ENCODE measurements around the gene SRP19. TPM values are rescaled to one million over a fixed set of nuclear protein-coding genes. Genes with fewer than 3 reads are reported as not detected.

Gene SRP19
- total and polyA plus RNA-seq, 10 of the 15 experiments (the other 5 are each of a cell fraction or from before 2014, with no cell fraction given): 43.4 to 379 (median 156) TPM

- TF ChIP-seq, protein P1, sequence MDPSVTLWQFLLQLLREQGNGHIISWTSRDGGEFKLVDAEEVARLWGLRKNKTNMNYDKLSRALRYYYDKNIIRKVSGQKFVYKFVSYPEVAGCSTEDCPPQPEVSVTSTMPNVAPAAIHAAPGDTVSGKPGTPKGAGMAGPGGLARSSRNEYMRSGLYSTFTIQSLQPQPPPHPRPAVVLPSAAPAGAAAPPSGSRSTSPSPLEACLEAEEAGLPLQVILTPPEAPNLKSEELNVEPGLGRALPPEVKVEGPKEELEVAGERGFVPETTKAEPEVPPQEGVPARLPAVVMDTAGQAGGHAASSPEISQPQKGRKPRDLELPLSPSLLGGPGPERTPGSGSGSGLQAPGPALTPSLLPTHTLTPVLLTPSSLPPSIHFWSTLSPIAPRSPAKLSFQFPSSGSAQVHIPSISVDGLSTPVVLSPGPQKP (IDR thresholded peaks at IDR 0.05; ENCODE audit: low read depth, low read length): no peak
- TF ChIP-seq NR2C2 (IDR thresholded peaks at IDR 0.05; ENCODE audit: borderline replicate concordance, control insufficient read depth, insufficient read length, low read depth) (no peak), BCL3 (IDR thresholded peaks at IDR 0.05; ENCODE audit: borderline replicate concordance, insufficient read depth, low read depth, low read length, poor library complexity, severe bottlenecking) (no peak)
These were observed 48.5 kb upstream of the SRP19 start (continued) for GRCh38 chr5:112812549-112812948.

- H3K4me2 ChIP-seq (ENCODE audit: control insufficient read depth, insufficient read depth): no peak overlapping the region
- no peaks in the 10 kb centered on the region for H3K79me2 ChIP-seq (ENCODE audit: control insufficient read depth, insufficient read depth, low read length)
- SMC1A ChIA-PET (ENCODE audit: uncharacterized antibody, unreplicated experiment): no interaction called here
- in situ Hi-C loops (cut with MboI) (no loop called here), intact Hi-C loops (cut with micrococcal nuclease; ENCODE audit: unreplicated experiment) (no loop called here)
- H4K20me1 ChIP-seq (ENCODE audit: control insufficient read depth, insufficient read depth): no peaks in the 10 kb centered on the region
- no peak overlapping the region for H3K9ac ChIP-seq (ENCODE audit: control insufficient read depth, insufficient read depth, low read length)
- FAIRE-seq (no peak), ATAC-seq (no peak), DNase-seq (ENCODE audit: low read depth, low spot score) (no peak)
- H3K4me1 ChIP-seq (ENCODE audit: control insufficient read depth, insufficient read depth, low read length): no peaks in the 10 kb centered on the region
- no TSS peak for BruUV-seq (replicated peaks)
- H3K27ac ChIP-seq (ENCODE audit: control insufficient read depth, insufficient read depth): no peak overlapping the region
- no peaks in the 10 kb centered on the region for H3K27me3 ChIP-seq (replicated peaks in 1 of 2; ENCODE audit: control insufficient read depth in 2 of 2, insufficient read depth in 2 of 2, low read length in 1 of 2)
- H3K9me3 ChIP-seq (replicated peaks; ENCODE audit: control insufficient read depth, insufficient read depth, low read length): no peaks in the 10 kb centered on the region
- POLR2A ChIA-PET: interaction anchor here (0.6 kb wide), 1 partner anchor 74 kb away, joined by 3 read pairs; no protein-coding TSS in a partner anchor
- WGBS (ENCODE audit: insufficient coverage, insufficient replicate concordance, low lambda C conversion rate, missing lambda C conversion rate): 92% methylated on average over 1 of the region's 1 CpG
- CTCF ChIA-PET: interaction anchor here (1.5 kb wide), 1 partner anchor 28 kb away, joined by 5 read pairs; no protein-coding TSS in a partner anchor
- H3K36me3 ChIP-seq (ENCODE audit: control insufficient read depth in 2 of 2, insufficient read depth in 2 of 2, low read length in 1 of 2): peaks cover 6 to 21% of the 10 kb centered on the region in 2 experiments
- no peak overlapping the region for H3K4me3 ChIP-seq
- TF ChIP-seq, protein P2, sequence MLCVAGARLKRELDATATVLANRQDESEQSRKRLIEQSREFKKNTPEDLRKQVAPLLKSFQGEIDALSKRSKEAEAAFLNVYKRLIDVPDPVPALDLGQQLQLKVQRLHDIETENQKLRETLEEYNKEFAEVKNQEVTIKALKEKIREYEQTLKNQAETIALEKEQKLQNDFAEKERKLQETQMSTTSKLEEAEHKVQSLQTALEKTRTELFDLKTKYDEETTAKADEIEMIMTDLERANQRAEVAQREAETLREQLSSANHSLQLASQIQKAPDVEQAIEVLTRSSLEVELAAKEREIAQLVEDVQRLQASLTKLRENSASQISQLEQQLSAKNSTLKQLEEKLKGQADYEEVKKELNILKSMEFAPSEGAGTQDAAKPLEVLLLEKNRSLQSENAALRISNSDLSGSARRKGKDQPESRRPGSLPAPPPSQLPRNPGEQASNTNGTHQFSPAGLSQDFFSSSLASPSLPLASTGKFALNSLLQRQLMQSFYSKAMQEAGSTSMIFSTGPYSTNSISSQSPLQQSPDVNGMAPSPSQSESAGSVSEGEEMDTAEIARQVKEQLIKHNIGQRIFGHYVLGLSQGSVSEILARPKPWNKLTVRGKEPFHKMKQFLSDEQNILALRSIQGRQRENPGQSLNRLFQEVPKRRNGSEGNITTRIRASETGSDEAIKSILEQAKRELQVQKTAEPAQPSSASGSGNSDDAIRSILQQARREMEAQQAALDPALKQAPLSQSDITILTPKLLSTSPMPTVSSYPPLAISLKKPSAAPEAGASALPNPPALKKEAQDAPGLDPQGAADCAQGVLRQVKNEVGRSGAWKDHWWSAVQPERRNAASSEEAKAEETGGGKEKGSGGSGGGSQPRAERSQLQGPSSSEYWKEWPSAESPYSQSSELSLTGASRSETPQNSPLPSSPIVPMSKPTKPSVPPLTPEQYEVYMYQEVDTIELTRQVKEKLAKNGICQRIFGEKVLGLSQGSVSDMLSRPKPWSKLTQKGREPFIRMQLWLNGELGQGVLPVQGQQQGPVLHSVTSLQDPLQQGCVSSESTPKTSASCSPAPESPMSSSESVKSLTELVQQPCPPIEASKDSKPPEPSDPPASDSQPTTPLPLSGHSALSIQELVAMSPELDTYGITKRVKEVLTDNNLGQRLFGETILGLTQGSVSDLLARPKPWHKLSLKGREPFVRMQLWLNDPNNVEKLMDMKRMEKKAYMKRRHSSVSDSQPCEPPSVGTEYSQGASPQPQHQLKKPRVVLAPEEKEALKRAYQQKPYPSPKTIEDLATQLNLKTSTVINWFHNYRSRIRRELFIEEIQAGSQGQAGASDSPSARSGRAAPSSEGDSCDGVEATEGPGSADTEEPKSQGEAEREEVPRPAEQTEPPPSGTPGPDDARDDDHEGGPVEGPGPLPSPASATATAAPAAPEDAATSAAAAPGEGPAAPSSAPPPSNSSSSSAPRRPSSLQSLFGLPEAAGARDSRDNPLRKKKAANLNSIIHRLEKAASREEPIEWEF (IDR thresholded peaks at IDR 0.05; ENCODE audit: insufficient replicate concordance, low read depth, low read length): no peak
- TF ChIP-seq ZSCAN29 (IDR thresholded peaks at IDR 0.05): no peak
- H2AFZ ChIP-seq (ENCODE audit: control insufficient read depth, low read depth, low read length): no peak overlapping the region
- RAD21 ChIA-PET (ENCODE audit: unreplicated experiment): no interaction called here
These were observed 40.8 kb upstream of the SRP19 start for GRCh38 chr5:112820246-112820645.

Data from GM12878 (cell line).